HepG2 (cell line): ENCODE data around the gene ZMYND10. TPM values are rescaled to one million over a fixed set of nuclear protein-coding genes. Genes with fewer than 3 reads are reported as not detected.

Experiments
- FOXC1 ChIP-seq: sonication (generic); formaldehyde crosslinking; IDR thresholded peaks from 2 replicates; pipeline ENCODE4 v1.8.0; 2022; ENCODE audit warnings: mild to moderate bottlenecking, missing genetic modification reagents, borderline replicate concordance
- GABPB1 ChIP-seq: IDR thresholded peaks from 2 replicates; pipeline ENCODE4 v1.6.1; 2016; ENCODE audit warnings: mild to moderate bottlenecking, missing genetic modification reagents, moderate library complexity, missing compliant biosample characterization
- GATAD2A ChIP-seq: IDR thresholded peaks from 2 replicates; pipeline ENCODE4 v1.6.1; 2016
- LRRFIP1 ChIP-seq: sonication (generic); formaldehyde crosslinking; conservative IDR thresholded peaks from 2 replicates; pipeline ENCODE4 v1.4.0; 2020; ENCODE audit warnings: missing genetic modification reagents
- MTF2 ChIP-seq: sonication (generic); formaldehyde crosslinking; IDR thresholded peaks from 2 replicates; pipeline ENCODE4 v1.5.0; 2020; ENCODE audit warnings: missing genetic modification reagents, borderline replicate concordance
- NR2C2 ChIP-seq: sonication (generic); formaldehyde crosslinking; IDR thresholded peaks from 2 replicates; pipeline ENCODE4 v1.4.0; 2020; ENCODE audit warnings: missing genetic modification reagents, mild to moderate bottlenecking, moderate library complexity, borderline replicate concordance
- RXRB ChIP-seq: IDR thresholded peaks from 2 replicates; pipeline ENCODE4 v1.6.1; 2016; ENCODE audit warnings: borderline replicate concordance, missing genetic modification reagents, missing compliant biosample characterization
- U2AF2 ChIP-seq: fragments of 200-400 bp; formaldehyde crosslinking; IDR thresholded peaks from 2 replicates; pipeline ENCODE4 v1.6.1; 2017; ENCODE audit warnings: low read depth, mild to moderate bottlenecking, low read length
- XBP1 ChIP-seq: sonication (generic); formaldehyde crosslinking; IDR thresholded peaks from 2 replicates; pipeline ENCODE4 v1.5.0; 2020; ENCODE audit warnings: missing genetic modification reagents
- ZNF318 ChIP-seq: sonication (generic); formaldehyde crosslinking; IDR thresholded peaks from 2 replicates; pipeline ENCODE4 v1.4.0; 2020; ENCODE audit warnings: mild to moderate bottlenecking, missing genetic modification reagents
- ZNF780A ChIP-seq: sonication (generic); formaldehyde crosslinking; IDR thresholded peaks from 2 replicates; pipeline ENCODE4 v1.8.0; 2022; ENCODE audit warnings: mild to moderate bottlenecking, missing genetic modification reagents, moderate library complexity
- ZSCAN12 ChIP-seq: sonication (generic); formaldehyde crosslinking; IDR thresholded peaks from 2 replicates; pipeline ENCODE4 v1.9.0; 2021; ENCODE audit warnings: mild to moderate bottlenecking, missing genetic modification reagents
- ZSCAN21 ChIP-seq: sonication (generic); formaldehyde crosslinking; IDR thresholded peaks from 2 replicates; pipeline ENCODE4 v1.8.0; 2022; ENCODE audit warnings: mild to moderate bottlenecking, missing genetic modification reagents, moderate library complexity, borderline replicate concordance
- polyA plus RNA-seq, 8 experiments: library from polyadenylated mRNA; depleted of rRNA in 3 of 8; stranded (reverse) in 7 of 8; unstranded in 1 of 8; fragments of >200 nt; fragmentation: Illumina TruSeq in 4 of 8; extraction: Trizol in 4 of 8; gene quantifications; 2 replicates each; pipeline versions ENCODE4 v1.2.1 to v1.2.3, GENCODE V29; 2011 to 2016; ENCODE audit warnings: low read depth in 4 of 8, missing spikeins in 1 of 8, mixed read lengths in 1 of 8; ENCODE audit not compliant: insufficient read depth in 1 of 8
- total RNA-seq, 5 experiments: library from RNA; depleted of rRNA; stranded (reverse); fragments of >200 nt; fragmentation: Illumina TruSeq; extraction: Trizol; gene quantifications; 2 replicates each; pipeline ENCODE4 v1.2.3, GENCODE V29; 2016; ENCODE audit warnings: low read depth in 1 of 5
- TF ChIP-seq, protein P1 (sequence below): sonication (generic); formaldehyde crosslinking; IDR thresholded peaks from 2 replicates; pipeline ENCODE4 v1.5.0; 2020; ENCODE audit warnings: mild to moderate bottlenecking, missing genetic modification reagents

Gene ZMYND10
- total and polyA plus RNA-seq, 2 of the 13 experiments (the other 11 are each of a cell fraction or from before 2014, with no cell fraction given) = 0.60 to 0.74 TPM

- no peak for TF ChIP-seq ZSCAN12 (CRISPR knock-in tag)
- no peak for TF ChIP-seq U2AF2
- no peak for TF ChIP-seq ZNF780A (CRISPR knock-in tag)
- TF ChIP-seq FOXC1 (CRISPR knock-in tag) = no peak
- peak; percentile 17; the same call in 1 of the 2 replicates for TF ChIP-seq RXRB (CRISPR knock-in tag)
- no peak for TF ChIP-seq MTF2 (CRISPR knock-in tag)
- TF ChIP-seq GATAD2A (CRISPR knock-in tag) = 0 out of 2 replicates have a peak, but pooled peaks have one; percentile 14
- no peak; the same call in 1 of the 2 replicates for TF ChIP-seq ZSCAN21 (CRISPR knock-in tag)
- TF ChIP-seq, protein P1, sequence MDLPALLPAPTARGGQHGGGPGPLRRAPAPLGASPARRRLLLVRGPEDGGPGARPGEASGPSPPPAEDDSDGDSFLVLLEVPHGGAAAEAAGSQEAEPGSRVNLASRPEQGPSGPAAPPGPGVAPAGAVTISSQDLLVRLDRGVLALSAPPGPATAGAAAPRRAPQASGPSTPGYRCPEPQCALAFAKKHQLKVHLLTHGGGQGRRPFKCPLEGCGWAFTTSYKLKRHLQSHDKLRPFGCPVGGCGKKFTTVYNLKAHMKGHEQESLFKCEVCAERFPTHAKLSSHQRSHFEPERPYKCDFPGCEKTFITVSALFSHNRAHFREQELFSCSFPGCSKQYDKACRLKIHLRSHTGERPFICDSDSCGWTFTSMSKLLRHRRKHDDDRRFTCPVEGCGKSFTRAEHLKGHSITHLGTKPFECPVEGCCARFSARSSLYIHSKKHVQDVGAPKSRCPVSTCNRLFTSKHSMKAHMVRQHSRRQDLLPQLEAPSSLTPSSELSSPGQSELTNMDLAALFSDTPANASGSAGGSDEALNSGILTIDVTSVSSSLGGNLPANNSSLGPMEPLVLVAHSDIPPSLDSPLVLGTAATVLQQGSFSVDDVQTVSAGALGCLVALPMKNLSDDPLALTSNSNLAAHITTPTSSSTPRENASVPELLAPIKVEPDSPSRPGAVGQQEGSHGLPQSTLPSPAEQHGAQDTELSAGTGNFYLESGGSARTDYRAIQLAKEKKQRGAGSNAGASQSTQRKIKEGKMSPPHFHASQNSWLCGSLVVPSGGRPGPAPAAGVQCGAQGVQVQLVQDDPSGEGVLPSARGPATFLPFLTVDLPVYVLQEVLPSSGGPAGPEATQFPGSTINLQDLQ = no peak
- no peak for TF ChIP-seq LRRFIP1
- TF ChIP-seq ZNF318 = no peak
- peak; percentile 47; the same call in 1 of the 2 replicates for TF ChIP-seq NR2C2 (CRISPR knock-in tag)
- peak; percentile 99 for TF ChIP-seq GABPB1 (CRISPR knock-in tag)
- no peak for TF ChIP-seq XBP1
Observed at GRCh38 chr3:50327943-50328691, 17.4 kb downstream of the ZMYND10 start, which contains the start of gene TUSC2 (continued).
